Stimulated activated memory B cell treated with anti-CD40 and anti-IgM and Interleukin-4, amounts not matched to agents 10 μg/mL and 1 μg/mL and 100 μg/mL, for 72 hours (primary cell): Measurements from ENCODE around the gene PODXL.

Experiments
- ATAC-seq: fragments of 150-1000 bp; cut with Tn5 transposase; 2 replicates; pipeline ENCODE4 v1.10.0; 2021
- H3K27ac Mint-ChIP-seq: one replicate; pipeline ENCODE4 v1.8.0; 2022; ENCODE audit warnings: mild to moderate bottlenecking, mixed read lengths
- H3K27me3 Mint-ChIP-seq: one replicate; pipeline ENCODE4 v1.8.0; 2022; ENCODE audit warnings: mixed read lengths
- H3K36me3 Mint-ChIP-seq: one replicate; pipeline ENCODE4 v1.8.0; 2022; ENCODE audit warnings: mixed read lengths
- H3K4me1 Mint-ChIP-seq: one replicate; pipeline ENCODE4 v1.8.0; 2022; ENCODE audit warnings: mixed read lengths
- H3K4me3 Mint-ChIP-seq: one replicate; pipeline ENCODE4 v1.8.0; 2022; ENCODE audit warnings: mild to moderate bottlenecking, moderate library complexity, mixed read lengths
- H3K9me3 Mint-ChIP-seq: one replicate; pipeline ENCODE4 v1.8.0; 2022; ENCODE audit warnings: mixed read lengths

Gene PODXL

GRCh38 chr7:131501930-131502685 is 54.3 kb downstream of the PODXL start:
- Mint-ChIP-seq H3K9me3 (no peaks in the 10 kb centered on the region), H3K27ac (no peak overlapping the region), H3K27me3 (no peaks in the 10 kb centered on the region), H3K4me3 (no peak overlapping the region), H3K4me1 (peaks cover 24% of the 10 kb centered on the region), H3K36me3 (no peaks in the 10 kb centered on the region)
- ATAC-seq: peak; percentile 7

GRCh38 chr7:131501422-131501821 is 55.0 kb downstream of the PODXL start:
- H3K9me3 Mint-ChIP-seq: no peaks in the 10 kb centered on the region
- no peaks in the 10 kb centered on the region for H3K36me3 Mint-ChIP-seq
- ATAC-seq: peak; percentile 86
- H3K4me1 Mint-ChIP-seq: peaks cover 24% of the 10 kb centered on the region
- H3K4me3 Mint-ChIP-seq: no peak overlapping the region
- H3K27ac Mint-ChIP-seq: no peak overlapping the region
- no peaks in the 10 kb centered on the region for H3K27me3 Mint-ChIP-seq

GRCh38 chr7:131500357-131500756 is 56.1 kb downstream of the PODXL start:
- Mint-ChIP-seq H3K36me3 (no peaks in the 10 kb centered on the region), H3K9me3 (no peaks in the 10 kb centered on the region), H3K4me3 (no peak overlapping the region), H3K4me1 (peaks cover 24% of the 10 kb centered on the region), H3K27ac (no peak overlapping the region), H3K27me3 (no peaks in the 10 kb centered on the region)
- no peak for ATAC-seq

GRCh38 chr7:131499801-131500200 is 56.6 kb downstream of the PODXL start:
- Mint-ChIP-seq H3K9me3 (no peaks in the 10 kb centered on the region), H3K27me3 (no peaks in the 10 kb centered on the region), H3K27ac (no peak overlapping the region), H3K36me3 (no peaks in the 10 kb centered on the region), H3K4me1 (peaks cover 22% of the 10 kb centered on the region), H3K4me3 (no peak overlapping the region)
- no peak for ATAC-seq

- no peak overlapping the region for H3K27ac Mint-ChIP-seq
- ATAC-seq: no peak
- no peak overlapping the region for H3K4me3 Mint-ChIP-seq
- H3K9me3 Mint-ChIP-seq: no peaks in the 10 kb centered on the region
- H3K4me1 Mint-ChIP-seq: peaks cover 18% of the 10 kb centered on the region
- no peaks in the 10 kb centered on the region for H3K36me3 Mint-ChIP-seq
- H3K27me3 Mint-ChIP-seq: no peaks in the 10 kb centered on the region
Observed at GRCh38 chr7:131498237-131498885, 58.1 kb downstream of the PODXL start.

DNA sequence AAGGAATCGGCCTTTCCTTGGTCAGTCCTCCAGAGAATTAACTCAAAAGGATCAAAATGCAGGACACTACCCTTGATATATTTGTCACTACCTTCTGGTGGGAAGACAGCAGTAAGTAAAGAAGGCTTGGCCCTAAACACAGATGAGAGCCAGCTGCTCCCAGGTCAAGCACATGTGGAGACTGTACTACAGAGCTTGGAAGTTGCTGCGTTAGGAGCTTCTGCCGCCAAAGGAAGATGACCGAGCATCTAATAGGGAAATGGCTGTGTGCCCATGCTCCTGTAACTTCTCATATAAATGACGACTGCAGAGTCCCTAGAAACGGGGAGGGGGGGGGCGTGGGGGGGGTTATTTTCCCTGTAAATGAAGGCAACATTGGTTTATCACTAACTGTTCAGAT is 59.0 kb downstream of the PODXL start:
- no peaks in the 10 kb centered on the region for H3K9me3 Mint-ChIP-seq
- no peak overlapping the region for H3K4me3 Mint-ChIP-seq
- no peaks in the 10 kb centered on the region for H3K36me3 Mint-ChIP-seq
- H3K4me1 Mint-ChIP-seq: peaks cover 14% of the 10 kb centered on the region
- no peaks in the 10 kb centered on the region for H3K27me3 Mint-ChIP-seq
- ATAC-seq: no peak
- no peak overlapping the region for H3K27ac Mint-ChIP-seq

DNA sequence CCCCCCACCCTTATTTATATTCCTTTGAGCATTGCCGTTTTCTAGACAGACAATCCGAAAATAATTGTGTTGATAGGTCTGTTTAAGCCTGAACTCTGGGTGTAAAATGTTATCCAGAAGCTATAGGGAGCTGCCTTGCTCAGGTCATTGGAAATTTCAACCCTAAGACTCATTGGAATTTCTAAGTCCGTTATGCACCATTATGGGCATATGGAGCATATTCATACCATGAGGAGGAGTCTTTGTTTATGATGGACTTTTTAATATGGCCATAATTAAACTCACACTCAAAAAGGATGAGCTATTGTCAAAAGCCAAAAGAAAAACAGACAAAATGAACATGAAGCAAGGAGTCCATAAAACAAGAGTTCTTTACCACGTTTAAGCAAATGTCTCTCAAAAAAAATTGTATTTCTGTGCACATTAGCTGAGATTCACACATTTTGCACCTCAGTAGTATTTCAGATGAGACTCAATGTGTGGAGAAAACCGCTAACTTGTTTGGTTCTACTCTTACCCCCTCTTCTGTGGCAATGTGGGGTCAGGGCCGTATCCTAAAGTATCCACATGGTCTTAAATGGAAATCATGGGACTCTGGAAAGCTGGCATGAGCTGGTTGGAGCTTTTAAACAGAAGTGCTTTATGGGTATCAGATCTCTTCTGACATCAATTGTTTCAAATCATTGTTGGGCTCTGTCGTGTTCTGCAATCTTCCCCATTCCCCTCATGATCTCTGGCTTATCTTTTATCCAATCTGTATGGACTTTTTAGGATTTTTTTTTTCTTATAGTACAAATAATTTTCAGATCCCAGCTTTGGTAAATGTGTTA is 60.5 kb downstream of the PODXL start:
- no peak overlapping the region for H3K4me3 Mint-ChIP-seq
- no peaks in the 10 kb centered on the region for H3K4me1 Mint-ChIP-seq
- no peaks in the 10 kb centered on the region for H3K36me3 Mint-ChIP-seq
- no peak overlapping the region for H3K27ac Mint-ChIP-seq
- no peaks in the 10 kb centered on the region for H3K9me3 Mint-ChIP-seq
- ATAC-seq: no peak
- H3K27me3 Mint-ChIP-seq: no peaks in the 10 kb centered on the region

DNA sequence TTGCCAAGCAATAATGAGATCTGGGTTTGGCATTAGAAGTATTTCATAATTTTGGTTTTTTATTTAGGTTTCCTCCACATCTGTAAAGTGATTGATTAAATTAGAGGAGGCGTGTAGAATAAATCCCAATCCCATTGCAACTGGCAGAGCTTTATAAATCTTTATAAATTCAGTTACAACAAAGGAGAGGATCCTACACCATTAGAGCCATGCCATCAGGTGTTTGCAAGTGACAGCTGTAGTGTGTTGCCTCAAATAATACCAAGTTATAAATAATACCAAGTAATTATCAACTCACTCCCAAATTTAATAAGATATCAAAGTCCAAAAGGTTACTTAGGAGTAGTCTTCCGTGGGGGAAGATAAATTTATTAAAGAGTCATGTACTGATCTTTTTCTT is 62.2 kb downstream of the PODXL start:
- Mint-ChIP-seq H3K4me3 (no peak overlapping the region), H3K4me1 (no peaks in the 10 kb centered on the region), H3K27me3 (no peaks in the 10 kb centered on the region), H3K36me3 (peaks cover 6% of the 10 kb centered on the region), H3K27ac (no peak overlapping the region), H3K9me3 (no peaks in the 10 kb centered on the region)
- ATAC-seq: no peak

GRCh38 chr7:131493581-131493980 is 62.8 kb downstream of the PODXL start:
- Mint-ChIP-seq H3K27me3 (no peaks in the 10 kb centered on the region), H3K27ac (no peak overlapping the region), H3K36me3 (peaks cover 6% of the 10 kb centered on the region), H3K4me3 (no peak overlapping the region), H3K9me3 (no peaks in the 10 kb centered on the region), H3K4me1 (no peaks in the 10 kb centered on the region)
- no peak for ATAC-seq

- Mint-ChIP-seq H3K4me3 (no peak overlapping the region), H3K27me3 (no peaks in the 10 kb centered on the region), H3K4me1 (no peaks in the 10 kb centered on the region), H3K27ac (no peak overlapping the region), H3K36me3 (peaks cover 6% of the 10 kb centered on the region), H3K9me3 (no peaks in the 10 kb centered on the region)
- ATAC-seq: no peak
Observed at GRCh38 chr7:131493081-131493480, 63.3 kb downstream of the PODXL start.

- Mint-ChIP-seq H3K4me3 (no peak overlapping the region), H3K27ac (no peak overlapping the region), H3K4me1 (no peaks in the 10 kb centered on the region), H3K27me3 (no peaks in the 10 kb centered on the region), H3K9me3 (no peaks in the 10 kb centered on the region), H3K36me3 (peaks cover 19% of the 10 kb centered on the region)
- ATAC-seq: no peak
Observed at GRCh38 chr7:131489881-131490280, 66.5 kb downstream of the PODXL start.

DNA sequence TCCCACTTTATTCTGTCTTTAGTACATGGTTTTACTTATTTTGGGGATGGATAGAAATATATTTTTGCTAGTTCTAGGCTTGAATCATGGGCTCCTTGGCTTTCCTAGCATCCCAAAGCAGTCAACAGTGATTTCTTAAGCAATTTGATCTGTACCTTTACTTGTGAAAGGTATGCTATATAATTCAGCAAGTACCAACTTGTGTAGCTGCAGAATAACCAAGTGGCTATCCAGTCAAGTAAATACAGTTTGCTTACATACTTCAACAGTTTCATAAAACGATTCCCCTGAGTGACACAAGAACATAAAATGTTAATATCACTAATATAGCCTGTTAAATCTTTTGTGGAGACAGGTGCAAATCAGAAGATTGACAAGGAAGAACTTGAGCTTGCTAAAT is 67.2 kb downstream of the PODXL start:
- no peak overlapping the region for H3K4me3 Mint-ChIP-seq
- no peaks in the 10 kb centered on the region for H3K4me1 Mint-ChIP-seq
- no peak overlapping the region for H3K27ac Mint-ChIP-seq
- H3K9me3 Mint-ChIP-seq: no peaks in the 10 kb centered on the region
- no peaks in the 10 kb centered on the region for H3K27me3 Mint-ChIP-seq
- peaks cover 24% of the 10 kb centered on the region for H3K36me3 Mint-ChIP-seq
- no peak for ATAC-seq

DNA sequence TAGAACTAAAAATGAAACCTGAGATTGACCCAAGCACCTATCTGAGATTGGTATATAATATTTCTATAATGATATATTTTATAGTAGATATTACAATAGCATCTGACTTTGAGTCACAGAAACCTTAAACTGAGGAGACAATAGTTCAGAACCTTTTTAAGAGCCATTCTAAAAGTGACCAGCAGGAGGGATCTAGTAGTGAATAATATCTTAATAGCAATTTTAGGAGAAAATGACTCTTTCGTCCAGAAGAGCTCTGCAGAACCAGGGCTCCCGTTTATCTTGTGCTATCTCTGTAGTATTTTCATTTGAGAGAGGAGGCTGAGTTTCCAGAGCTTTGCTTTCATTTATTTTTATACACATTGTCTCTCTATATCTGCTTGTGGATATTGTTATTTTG is 68.1 kb downstream of the PODXL start:
- no peak overlapping the region for H3K27ac Mint-ChIP-seq

DNA sequence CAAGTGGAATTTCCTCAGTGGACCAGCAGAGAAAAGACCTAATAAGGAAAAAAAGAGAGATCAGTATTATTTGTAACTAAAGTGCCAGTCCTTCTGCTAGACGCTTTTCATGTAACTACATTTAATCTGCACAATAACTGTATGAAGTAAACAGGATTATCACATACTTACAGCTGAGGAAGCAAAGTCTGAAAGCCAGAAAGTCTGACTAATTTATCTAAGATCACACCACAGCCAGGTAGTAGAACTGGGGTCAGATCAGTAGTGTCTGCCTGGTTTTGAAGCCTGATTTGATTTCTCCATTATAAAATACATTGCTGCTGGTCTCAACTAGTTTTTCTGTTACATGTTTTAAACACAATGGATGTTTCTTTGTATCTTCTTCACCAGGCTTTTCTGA is 69.2 kb downstream of the PODXL start:
- Mint-ChIP-seq H3K36me3 (peaks cover 29% of the 10 kb centered on the region), H3K4me3 (no peak overlapping the region), H3K4me1 (peaks cover 13% of the 10 kb centered on the region), H3K9me3 (no peaks in the 10 kb centered on the region), H3K27ac (no peak overlapping the region), H3K27me3 (no peaks in the 10 kb centered on the region)
- no peak for ATAC-seq

More for the DNA sequence above, 68.1 kb downstream of the PODXL start:
- ATAC-seq: no peak
- H3K9me3 Mint-ChIP-seq: no peaks in the 10 kb centered on the region
- no peak overlapping the region for H3K4me3 Mint-ChIP-seq
- peaks cover 27% of the 10 kb centered on the region for H3K36me3 Mint-ChIP-seq
- H3K27me3 Mint-ChIP-seq: no peaks in the 10 kb centered on the region
- H3K4me1 Mint-ChIP-seq: peaks cover 1% of the 10 kb centered on the region

DNA sequence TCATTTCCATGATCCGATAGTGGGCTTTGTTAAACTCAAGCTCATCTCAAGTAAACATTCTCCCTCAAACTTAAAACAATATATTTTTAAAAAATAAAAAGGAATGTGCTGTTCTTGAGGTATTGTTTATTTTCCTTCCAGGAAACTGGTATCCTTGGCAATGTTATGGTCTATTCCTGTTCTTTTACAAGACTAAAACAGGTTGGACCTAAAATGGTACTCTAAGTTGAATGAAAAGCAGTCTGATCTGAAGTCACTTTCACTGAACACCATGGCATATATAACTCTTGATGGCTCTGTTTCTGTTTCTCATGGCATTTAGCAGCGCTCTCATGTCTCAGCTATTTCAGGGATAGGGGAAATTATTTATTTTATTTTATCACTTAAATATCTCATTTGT is 70.1 kb downstream of the PODXL start:
- ATAC-seq: no peak
- H3K27me3 Mint-ChIP-seq: no peaks in the 10 kb centered on the region
- peaks cover 16% of the 10 kb centered on the region for H3K4me1 Mint-ChIP-seq
- no peak overlapping the region for H3K4me3 Mint-ChIP-seq
- peaks cover 29% of the 10 kb centered on the region for H3K36me3 Mint-ChIP-seq
- H3K9me3 Mint-ChIP-seq: no peaks in the 10 kb centered on the region
- no peak overlapping the region for H3K27ac Mint-ChIP-seq
